GM21447 (cell line): ENCODE measurements around the gene SIGLEC14.
"Not testable (repeated sequence)": the region's sequence is repeated elsewhere in the genome, so short reads cannot be mapped to it uniquely, and the experiment has no call there.

Experiments
- ATAC-seq: cut with Tn5 transposase; IDR thresholded peaks from one replicate; pipeline ENCODE4 v1.9.1; 2021; ENCODE audit not compliant: unreplicated experiment

Gene SIGLEC14, protein sequence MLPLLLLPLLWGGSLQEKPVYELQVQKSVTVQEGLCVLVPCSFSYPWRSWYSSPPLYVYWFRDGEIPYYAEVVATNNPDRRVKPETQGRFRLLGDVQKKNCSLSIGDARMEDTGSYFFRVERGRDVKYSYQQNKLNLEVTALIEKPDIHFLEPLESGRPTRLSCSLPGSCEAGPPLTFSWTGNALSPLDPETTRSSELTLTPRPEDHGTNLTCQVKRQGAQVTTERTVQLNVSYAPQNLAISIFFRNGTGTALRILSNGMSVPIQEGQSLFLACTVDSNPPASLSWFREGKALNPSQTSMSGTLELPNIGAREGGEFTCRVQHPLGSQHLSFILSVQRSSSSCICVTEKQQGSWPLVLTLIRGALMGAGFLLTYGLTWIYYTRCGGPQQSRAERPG

GRCh38 chr19:51646730-51647129, at the start of gene SIGLEC14:
TSS of gene SIGLEC14 (minus strand) at chr19:51646825. CDS start at chr19:51646759, 66 bp downstream.
- ATAC-seq = not testable (repeated sequence)

DNA sequence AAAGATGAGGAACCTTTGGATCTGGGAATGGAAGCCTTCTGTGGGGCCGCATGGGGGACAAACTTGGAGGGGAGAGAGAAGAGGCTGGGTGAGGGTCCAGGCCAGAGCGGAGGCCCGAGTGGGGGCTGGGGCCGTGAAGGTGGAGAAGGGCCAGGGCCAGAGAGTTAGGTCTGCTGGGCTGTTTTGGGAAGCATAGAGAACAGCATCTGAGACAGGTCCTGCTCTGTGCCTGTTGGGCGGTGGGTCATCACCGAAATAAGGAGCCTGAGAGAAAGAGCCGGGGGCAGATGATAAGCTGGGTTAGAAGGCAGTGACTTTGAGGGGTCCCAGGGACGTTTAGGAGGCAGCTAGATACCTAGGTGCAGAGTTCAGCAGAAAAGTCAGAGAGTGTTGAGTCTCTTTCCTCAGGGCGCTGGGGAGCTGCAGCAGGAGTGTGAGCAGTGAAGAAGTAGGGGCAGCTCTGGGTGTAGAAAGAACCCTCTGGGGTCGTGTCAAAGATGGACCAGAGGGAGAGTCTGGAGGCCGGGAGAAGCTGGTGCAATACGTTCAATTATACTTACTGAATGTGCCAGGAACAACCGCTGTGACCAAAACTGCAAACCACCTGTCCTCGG, 49.2 kb upstream of the SIGLEC14 start:
- no peak for ATAC-seq

GRCh38 chr19:51695088-51695487, 48.5 kb upstream of the SIGLEC14 start:
- no peak for ATAC-seq

DNA sequence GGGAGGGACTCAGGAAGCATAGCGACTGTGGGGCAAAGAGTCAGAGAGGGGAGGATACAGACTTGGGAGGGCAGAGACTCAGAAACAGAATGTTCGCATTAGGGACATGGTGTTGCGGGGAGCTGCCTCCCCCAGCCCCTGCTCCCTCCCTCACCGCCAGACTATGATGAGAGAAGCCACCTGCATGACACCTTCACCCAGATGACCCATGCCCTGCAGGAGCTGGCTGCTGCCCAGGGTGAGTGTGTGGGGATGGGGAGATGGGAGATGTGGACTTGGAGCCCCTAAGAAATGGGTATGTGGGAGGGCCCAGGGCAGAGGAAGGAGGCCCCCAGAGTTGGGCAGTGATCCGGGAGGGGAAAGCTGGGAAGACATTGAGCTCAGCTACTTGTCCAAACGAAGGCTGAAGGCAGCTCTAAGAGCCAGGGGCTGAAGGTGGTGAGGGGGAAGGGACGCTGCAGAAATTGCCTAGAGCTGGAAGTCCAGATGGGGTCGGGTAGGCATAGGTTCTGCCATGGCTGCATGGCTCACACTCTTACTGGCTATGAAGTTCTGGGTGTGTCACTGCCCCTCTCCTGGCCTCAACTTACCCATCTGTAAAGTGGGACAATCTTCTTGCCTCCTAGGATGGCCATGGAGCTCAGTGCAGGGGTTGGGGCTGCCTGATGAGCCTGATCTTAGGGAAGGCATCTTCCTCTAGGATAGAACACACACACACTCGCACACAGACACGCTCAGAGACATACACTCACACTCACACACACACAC, 47.9 kb upstream of the SIGLEC14 start:
- ATAC-seq = no peak

DNA sequence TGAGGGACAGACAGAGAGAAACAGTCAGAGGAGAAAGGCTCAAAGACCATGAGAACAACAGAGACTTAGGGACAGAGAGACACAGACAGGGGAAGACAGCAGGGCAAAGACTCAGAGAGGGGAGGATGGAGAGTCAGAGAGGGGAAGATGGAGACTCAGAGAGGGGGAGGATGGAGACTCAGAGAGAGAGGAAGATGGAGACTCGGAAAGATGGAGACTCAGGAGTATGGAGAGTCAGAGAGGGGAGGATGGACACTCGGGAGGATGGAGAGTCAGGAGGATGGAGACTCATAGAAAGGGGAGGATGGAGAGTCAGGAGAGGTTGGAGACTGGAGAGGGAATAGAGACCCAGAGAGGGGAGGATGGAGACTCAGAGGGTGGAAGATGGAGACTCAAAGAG, 47.2 kb upstream of the SIGLEC14 start:
- ATAC-seq = no peak

GRCh38 chr19:51693260-51693659, 46.6 kb upstream of the SIGLEC14 start, which contains the start of gene SPACA6:
TSS of gene SPACA6 (plus strand) at chr19:51693330. CDS start at chr19:51693527, 197 bp downstream.
- no peak for ATAC-seq

- ATAC-seq = no peak
These were observed 45.8 kb upstream of the SIGLEC14 start for GRCh38 chr19:51692468-51692867.

- no peak for ATAC-seq
These were observed 45.2 kb upstream of the SIGLEC14 start for GRCh38 chr19:51691584-51692428.

- no peak for ATAC-seq
These were observed 44.5 kb upstream of the SIGLEC14 start for GRCh38 chr19:51691074-51691583.

- no peak for ATAC-seq
These were observed 43.9 kb upstream of the SIGLEC14 start for GRCh38 chr19:51690454-51691073.

DNA sequence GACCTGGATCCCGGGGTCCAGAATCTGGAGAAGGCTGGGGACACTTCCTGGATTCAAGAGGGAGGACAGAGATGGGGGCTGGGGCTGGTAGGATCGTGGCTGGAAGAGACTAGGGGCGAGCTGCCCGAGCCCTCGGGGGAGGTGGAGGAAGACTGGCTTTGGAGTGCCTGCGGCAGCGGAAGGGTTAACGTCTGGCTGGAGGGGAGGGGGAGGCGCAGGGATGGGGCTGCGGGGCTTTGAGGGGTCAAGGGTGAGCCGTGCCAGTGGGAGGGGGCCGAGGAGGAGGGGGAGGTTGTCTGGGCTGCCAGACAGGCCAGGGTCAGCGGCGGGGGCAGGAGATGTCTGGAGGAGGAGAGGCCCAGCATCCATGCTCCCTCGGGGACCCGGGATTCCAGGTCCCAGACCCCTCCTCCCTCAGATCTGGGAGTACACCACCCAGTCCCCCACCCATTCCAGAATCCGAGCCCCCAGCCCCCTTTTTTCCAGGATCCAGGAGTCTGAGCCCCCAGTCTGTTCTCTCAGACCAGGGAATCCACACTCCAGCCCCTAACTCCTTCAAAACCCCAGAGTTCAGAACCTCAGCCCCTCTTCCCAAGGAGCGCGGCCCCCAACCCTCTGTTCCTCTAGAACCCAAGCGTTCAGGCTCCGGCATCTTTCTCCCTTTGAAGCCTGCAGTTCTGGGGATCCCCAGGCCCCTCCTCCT, 43.3 kb upstream of the SIGLEC14 start:
- no peak for ATAC-seq

DNA sequence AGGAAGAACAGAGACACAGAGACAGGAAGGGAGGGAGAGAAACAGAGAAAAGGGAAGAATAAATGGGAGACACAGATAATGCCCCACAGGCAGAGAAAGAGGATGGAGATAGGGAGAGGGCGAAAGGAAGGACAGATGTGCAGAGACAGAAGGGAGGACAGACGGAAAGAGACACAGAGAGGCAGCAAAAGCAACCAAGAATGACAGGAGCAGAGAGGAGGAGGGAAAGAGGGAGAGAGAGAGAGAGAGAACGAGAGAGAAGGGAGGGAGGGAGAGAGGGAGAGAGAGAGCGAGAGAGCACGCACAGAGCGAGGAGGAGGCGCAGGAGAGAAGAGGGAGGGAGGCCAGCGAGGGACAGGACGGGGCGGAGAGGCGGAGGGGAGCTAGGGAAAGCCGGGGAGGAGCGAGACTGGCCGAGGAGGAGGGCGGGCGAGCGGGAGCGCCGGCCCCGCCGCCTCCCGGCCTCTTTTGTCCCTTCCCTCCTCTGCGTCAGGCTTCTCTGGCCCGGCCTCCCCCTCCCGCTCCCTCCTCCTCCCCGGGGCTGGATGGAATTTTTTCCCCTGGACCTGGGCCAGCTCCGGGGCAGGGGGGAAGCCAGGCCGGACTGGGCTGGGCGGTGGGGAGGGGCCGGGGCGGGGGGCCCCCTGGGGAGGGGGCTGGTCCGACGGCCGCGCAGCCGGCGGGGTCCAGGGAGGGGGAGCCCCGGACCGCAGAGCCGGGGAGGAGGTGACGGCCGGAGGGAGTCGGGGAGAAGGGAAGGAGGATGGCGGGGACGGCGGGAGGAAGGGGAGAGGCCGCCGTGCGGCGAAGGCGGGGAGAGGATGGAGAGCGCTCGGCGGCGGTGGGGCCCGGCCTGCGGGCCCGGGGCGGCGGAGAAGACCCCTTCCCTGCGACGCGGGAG, 42.3 kb upstream of the SIGLEC14 start:
- no peak for ATAC-seq

DNA sequence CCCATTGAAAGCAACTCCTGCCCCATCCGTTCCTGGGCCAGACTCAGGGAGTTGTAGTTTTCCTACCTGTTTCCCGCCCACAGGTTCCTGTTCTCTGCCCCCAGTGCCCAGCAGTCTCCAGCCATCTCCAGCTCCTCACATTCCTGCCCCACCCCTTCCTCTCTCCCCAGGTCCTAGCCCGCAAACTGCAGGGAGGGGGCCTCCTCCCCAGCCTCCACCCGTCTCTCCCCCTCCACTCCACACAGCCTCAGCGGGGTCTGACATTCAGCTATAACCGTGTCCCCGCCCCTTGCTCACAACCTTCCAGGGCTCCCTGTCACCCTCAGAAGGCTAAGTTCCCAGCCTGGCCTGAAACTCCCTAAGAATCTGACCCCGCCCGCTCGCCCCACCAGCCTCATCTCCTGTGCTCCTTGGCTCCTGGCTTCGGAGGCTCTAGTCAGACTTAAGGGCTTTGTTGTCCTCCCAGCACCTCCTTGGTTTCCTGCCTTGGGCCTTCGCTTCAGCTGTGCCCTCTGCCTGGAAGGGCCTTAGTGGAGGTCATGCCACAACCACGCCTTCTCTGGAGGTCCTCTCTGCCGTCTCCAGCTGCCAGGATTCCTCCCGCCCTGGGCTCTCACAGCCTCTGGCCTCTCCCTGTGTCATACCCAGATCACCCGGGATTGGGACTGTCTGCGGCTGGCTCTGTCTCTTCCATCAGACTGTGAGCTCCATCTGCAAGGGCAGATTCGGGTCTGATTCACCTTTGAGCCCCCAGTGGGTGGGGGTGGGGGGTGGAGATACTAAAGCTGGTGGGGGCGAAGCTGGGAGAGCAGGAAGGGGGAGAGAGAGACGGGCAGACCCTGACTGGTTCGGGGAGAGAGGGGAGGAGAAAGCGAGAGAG, 41.4 kb upstream of the SIGLEC14 start:
- no peak for ATAC-seq

- no peak for ATAC-seq
These were observed 39.5 kb upstream of the SIGLEC14 start for GRCh38 chr19:51686171-51686570.

DNA sequence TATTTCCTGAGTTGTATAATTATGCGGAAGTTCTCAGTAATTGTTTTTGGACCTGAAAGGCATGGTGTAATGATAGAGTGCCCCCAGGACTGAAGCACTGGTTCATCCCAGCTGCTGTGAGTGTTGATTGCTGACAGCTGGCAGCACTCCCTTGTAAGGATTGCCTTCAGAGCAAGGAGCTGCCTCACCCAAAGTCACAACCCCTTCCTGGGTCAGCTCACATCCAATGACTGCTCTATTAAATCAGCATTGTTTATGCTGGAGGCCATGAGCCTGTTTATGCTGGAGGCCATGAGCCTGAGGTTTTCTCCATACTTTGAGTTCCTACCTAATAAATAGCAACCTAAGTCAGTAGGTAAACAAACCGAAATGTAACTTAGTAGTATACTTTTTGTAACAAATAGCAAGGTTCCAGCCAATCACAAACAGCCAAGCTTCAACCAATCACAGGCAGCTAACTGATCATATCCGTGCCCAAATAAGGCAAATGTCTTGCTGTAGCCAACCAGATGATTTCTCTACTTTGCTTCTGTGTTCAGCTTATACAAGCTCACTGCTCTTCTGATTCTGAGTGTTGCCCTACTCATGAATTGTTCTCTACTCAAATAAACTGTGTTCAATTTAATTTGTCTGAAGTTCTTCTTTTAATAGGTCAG, 34.8 kb upstream of the SIGLEC14 start:
- no peak for ATAC-seq

- no peak for ATAC-seq
These were observed 33.8 kb upstream of the SIGLEC14 start for GRCh38 chr19:51680474-51680873.

DNA sequence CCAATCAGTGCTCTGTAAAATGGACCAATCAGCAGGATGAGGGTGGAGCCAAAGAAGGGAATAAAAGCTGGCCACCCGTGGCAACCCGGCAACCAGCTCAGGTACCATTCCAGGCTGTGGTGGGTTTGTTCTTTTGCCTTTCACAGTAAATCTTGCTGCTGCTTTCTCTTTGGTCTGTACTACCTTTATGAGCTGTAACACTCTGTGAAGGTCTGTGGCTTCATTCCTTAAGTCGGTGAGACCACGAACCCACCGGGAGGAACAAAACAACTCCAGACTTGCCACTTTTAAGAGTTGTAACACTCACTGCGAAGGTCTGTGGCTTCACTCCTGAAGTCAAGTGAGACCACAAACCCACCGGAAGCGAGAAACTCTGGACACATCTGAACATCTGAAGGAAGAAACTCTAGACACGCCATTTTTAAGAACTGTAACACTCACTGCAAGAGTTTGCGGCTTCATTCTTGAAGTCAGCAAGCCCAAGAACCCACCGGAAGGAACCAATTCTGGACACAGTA, 30.0 kb upstream of the SIGLEC14 start:
- ATAC-seq = no peak
